HepG2 (cell line): ENCODE results near the gene MTR. TPM values are rescaled to one million over a fixed set of nuclear protein-coding genes. Genes with fewer than 3 reads are reported as not detected.

Experiments
- ATAC-seq: fragments of 200-7000 bp; cut with Tn5 transposase; 3 replicates; pipeline ENCODE4 v1.9.1; 2020; ENCODE audit warnings: mild to moderate bottlenecking, moderate library complexity
- BruUV-seq: library from RNA; stranded (reverse); fragments of 400-500 nt; replicated peaks from 2 replicates; lab custom pipeline; 2021; lab: Mats Ljungman, UMichigan
- CTCF ChIA-PET: fragments of 300-600 bp; formaldehyde crosslinking; extraction: SDS; loops from one replicate; lab custom pipeline; 2021; ENCODE audit warnings: low total read pairs, inconsistent platforms, low intra/inter-chr PET ratio; lab: Yijun Ruan, JAX
- POLR2A ChIA-PET: fragments of 350-600 bp; sonication (Branson Sonifier 250); formaldehyde crosslinking; loops from one replicate; lab custom pipeline; 2020; ENCODE audit warnings: antibody characterized with exemption, inconsistent platforms; lab: Yijun Ruan, JAX
- DNase-seq: peaks from one replicate; pipeline ENCODE4 v3.0.0-alpha.2; 2015; ENCODE audit warnings: low spot score
- FAIRE-seq: peaks from 3 replicates; lab custom pipeline; 2011; peaks lifted over from hg19 to GRCh38; lab: Jason Lieb, UNC
- H2AFZ ChIP-seq: one replicate; pipeline ENCODE4 v1.6.1; 2011; ENCODE audit warnings: low read length, inconsistent platforms
- H3K27ac ChIP-seq: fragments of 300-600 bp; 3 replicates; pipeline ENCODE4 v1.8.0; 2011; ENCODE audit warnings: mixed run types, mild to moderate bottlenecking, mixed read lengths, low read length, inconsistent platforms; ENCODE audit not compliant: insufficient read depth; ENCODE audit errors: extremely low read length
- H3K27me3 ChIP-seq, 2 experiments: fragments of 200-600 bp in 1 of 2; 2 replicates in 1 of 2; 3 replicates in 1 of 2; pipeline versions ENCODE4 v1.6.0 to v1.8.0; 2011; ENCODE audit warnings: low read length in 2 of 2, mild to moderate bottlenecking in 2 of 2, moderate library complexity in 2 of 2, inconsistent platforms in 1 of 2; ENCODE audit not compliant: insufficient read depth in 2 of 2, control insufficient read depth in 1 of 2
- H3K36me3 ChIP-seq, 2 experiments: fragments of 200-600 bp in 1 of 2; replicated peaks in 1 of 2; 2 replicates in 1 of 2; 3 replicates in 1 of 2; pipeline versions ENCODE4 v1.5.1 to v1.8.0; 2011; ENCODE audit warnings: low read length in 2 of 2, inconsistent platforms in 1 of 2; ENCODE audit not compliant: insufficient read depth in 2 of 2, control insufficient read depth in 1 of 2
- H3K4me1 ChIP-seq: 2 replicates; pipeline ENCODE4 v1.5.1; 2012; ENCODE audit warnings: low read length, inconsistent platforms; ENCODE audit not compliant: insufficient read depth
- H3K4me2 ChIP-seq: 2 replicates; pipeline ENCODE4 v1.6.0; 2011; ENCODE audit warnings: low read depth, low read length, inconsistent platforms
- H3K4me3 ChIP-seq, 3 experiments: fragments of 200-600 bp in 1 of 3; sonication (generic), shearing (Covaris generic) in 1 of 3; replicated peaks in 1 of 3; 2 replicates each; pipeline ENCODE4 v1.5.1; 2011 to 2016; ENCODE audit warnings: low read length in 3 of 3, inconsistent platforms in 2 of 3, low read depth in 2 of 3, mild to moderate bottlenecking in 2 of 3, control low read depth in 1 of 3, mixed read lengths in 1 of 3; ENCODE audit not compliant: insufficient read depth in 1 of 3
- H3K79me2 ChIP-seq: one replicate; pipeline ENCODE4 v1.6.1; 2011; ENCODE audit warnings: low read length, inconsistent platforms; ENCODE audit not compliant: insufficient read depth
- H3K9ac ChIP-seq: 2 replicates; pipeline ENCODE4 v1.6.0; 2011; ENCODE audit warnings: mild to moderate bottlenecking, low read depth, low read length, inconsistent platforms; ENCODE audit not compliant: insufficient read depth
- H3K9me3 ChIP-seq: 2 replicates; pipeline ENCODE4 v1.5.1; 2012; ENCODE audit warnings: mild to moderate bottlenecking, low read length
- H4K20me1 ChIP-seq: 2 replicates; pipeline ENCODE4 v1.6.0; 2011; ENCODE audit warnings: inconsistent platforms, mild to moderate bottlenecking, low read length, moderate library complexity; ENCODE audit not compliant: insufficient read depth
- ELF1 ChIP-seq: sonication (generic); formaldehyde crosslinking; IDR thresholded peaks from 2 replicates; pipeline ENCODE4 v1.4.0; 2020; ENCODE audit warnings: missing genetic modification reagents
- SCMH1 ChIP-seq: sonication (generic); formaldehyde crosslinking; IDR thresholded peaks from 2 replicates; pipeline ENCODE4 v1.9.0; 2021; ENCODE audit warnings: missing genetic modification reagents, mild to moderate bottlenecking, borderline replicate concordance
- ZBTB1 ChIP-seq: sonication (generic); formaldehyde crosslinking; IDR thresholded peaks from 2 replicates; pipeline ENCODE4 v1.4.0; 2020; ENCODE audit warnings: missing genetic modification reagents, borderline replicate concordance
- ZFP41 ChIP-seq: sonication (generic); formaldehyde crosslinking; IDR thresholded peaks from 2 replicates; pipeline ENCODE4 v1.4.0; 2020; ENCODE audit warnings: mild to moderate bottlenecking, missing genetic modification reagents, borderline replicate concordance
- ZHX1 ChIP-seq: sonication (generic); formaldehyde crosslinking; IDR thresholded peaks from 2 replicates; pipeline ENCODE4 v1.8.1; 2022; ENCODE audit warnings: low read depth, mild to moderate bottlenecking, missing genetic modification reagents
- ZNF576 ChIP-seq: sonication (generic); formaldehyde crosslinking; IDR thresholded peaks from 2 replicates; pipeline ENCODE4 v1.4.0; 2020; ENCODE audit warnings: mild to moderate bottlenecking, missing genetic modification reagents
- WGBS: methylation state at CpG from one replicate; pipeline ENCODE4 v1.1.6; 2017; ENCODE audit warnings: low lambda C conversion rate; 5-methylcytosine and 5-hydroxymethylcytosine counted together
- in situ Hi-C: cut with HindIII; loops from 2 replicates; pipeline ENCODE4 v1.10.0; 2017; ENCODE audit warnings: low pct_unique_long_range_greater_than_20kb; ENCODE audit not compliant: extremely low pct_ligation_motif_present
- intact Hi-C: fragments of 100-400 bp; cut with micrococcal nuclease; formaldehyde crosslinking; loops from one replicate; pipeline ENCODE4 v1.10.0; 2022; ENCODE audit not compliant: unreplicated experiment
- polyA plus RNA-seq, 8 experiments: library from polyadenylated mRNA; depleted of rRNA in 3 of 8; stranded (reverse) in 7 of 8; unstranded in 1 of 8; fragments of >200 nt; fragmentation: Illumina TruSeq in 4 of 8; extraction: Trizol in 4 of 8; gene quantifications; 2 replicates each; pipeline versions ENCODE4 v1.2.1 to v1.2.3, GENCODE V29; 2011 to 2016; ENCODE audit warnings: low read depth in 4 of 8, missing spikeins in 1 of 8, mixed read lengths in 1 of 8; ENCODE audit not compliant: insufficient read depth in 1 of 8
- total RNA-seq, 5 experiments: library from RNA; depleted of rRNA; stranded (reverse); fragments of >200 nt; fragmentation: Illumina TruSeq; extraction: Trizol; gene quantifications; 2 replicates each; pipeline ENCODE4 v1.2.3, GENCODE V29; 2016; ENCODE audit warnings: low read depth in 1 of 5

The MTR gene
- total and polyA plus RNA-seq, 2 of the 13 experiments (the other 11 are each of a cell fraction or from before 2014, with no cell fraction given), result 16.3 to 36.1 TPM

GRCh38 chr1:236841341-236841740, 46.2 kb downstream of the MTR start:
- Histone ChIP-seq H3K4me3 (no peak overlapping the region), H3K27ac (no peak overlapping the region), H3K27me3 (no peaks in the 10 kb centered on the region), H2AFZ (no peak overlapping the region), H3K4me2 (no peak overlapping the region), H3K9me3 (no peaks in the 10 kb centered on the region), H3K9ac (no peak overlapping the region)
- FAIRE-seq (no peak), ATAC-seq (no peak)
- no TSS peak for BruUV-seq
- CTCF ChIA-PET, result no interaction called here
- intact Hi-C loops, result no loop called here
- 99% methylated on average over 2 of the region's 2 CpGs for WGBS
- TF ChIP-seq ZHX1 (CRISPR knock-in tag), result no peak
- TF ChIP-seq ZNF576 (CRISPR knock-in tag), result no peak
- TF ChIP-seq ZBTB1 (CRISPR knock-in tag), result no peak
- TF ChIP-seq SCMH1 (CRISPR knock-in tag), result no peak
- TF ChIP-seq ELF1 (CRISPR knock-in tag), result no peak
- no peak for TF ChIP-seq ZFP41 (CRISPR knock-in tag)
- TF ChIP-seq, all 625 proteins: peak for 0
- no peak for DNase-seq
- POLR2A ChIA-PET, result interaction anchor here (1.0 to 1.7 kb wide), 3 partner anchors 21 to 46 kb away, joined by 3 to 7 read pairs (median 4); partner anchors contain the start of gene MTR
- Histone ChIP-seq H3K4me1 (peaks cover 36% of the 10 kb centered on the region), H3K79me2 (no peaks in the 10 kb centered on the region), H4K20me1 (no peaks in the 10 kb centered on the region), H3K36me3 (peaks cover 4 to 46% of the 10 kb centered on the region in 2 experiments; a peak in 4 of 5 replicates)
- in situ Hi-C loops, result no loop called here
